Liver (tissue), 9 donors: Measurements from ENCODE around the gene AMBRA1. TPM values are rescaled to one million over a fixed set of nuclear protein-coding genes. Genes with fewer than 3 reads are reported as not detected.

Experiments
- DNase-seq: peaks from one replicate; pipeline ENCODE4 v3.0.0-alpha.2; 2017; ENCODE audit warnings: low spot score
- H3K27ac ChIP-seq, 2 donors: one replicate each; pipeline ENCODE4 v1.7.0; 2013; ENCODE audit warnings: inconsistent platforms in 2 of 2, low read length in 2 of 2, control low read depth in 1 of 2, low read depth in 1 of 2, mild to moderate bottlenecking in 1 of 2
- H3K27me3 ChIP-seq, 4 donors: one replicate each; pipeline versions ENCODE4 v1.6.1 to v1.7.0; 2013; ENCODE audit warnings: low read length in 3 of 4, inconsistent platforms in 1 of 4, mild to moderate bottlenecking in 1 of 4, moderate library complexity in 1 of 4; ENCODE audit not compliant: control insufficient read depth in 4 of 4, insufficient read depth in 4 of 4
- H3K36me3 ChIP-seq, 4 donors: one replicate each; pipeline versions ENCODE4 v1.6.1 to v1.7.0; 2013; ENCODE audit warnings: low read length in 3 of 4, mild to moderate bottlenecking in 3 of 4, low read depth in 1 of 4, moderate library complexity in 1 of 4; ENCODE audit not compliant: control insufficient read depth in 4 of 4, insufficient read depth in 3 of 4
- H3K4me1 ChIP-seq, 4 donors: one replicate each; pipeline versions ENCODE4 v1.6.1 to v1.7.0; 2013; ENCODE audit warnings: low read length in 3 of 4, mild to moderate bottlenecking in 3 of 4, moderate library complexity in 1 of 4; ENCODE audit not compliant: control insufficient read depth in 4 of 4, insufficient read depth in 4 of 4
- H3K4me3 ChIP-seq, 3 donors: one replicate each; pipeline versions ENCODE4 v1.6.1 to v1.7.0; 2013; ENCODE audit warnings: low read length in 3 of 3, control low read depth in 1 of 3, low read depth in 1 of 3, mild to moderate bottlenecking in 1 of 3
- H3K9ac ChIP-seq, 2 donors: one replicate each; pipeline ENCODE4 v1.7.0; 2013; ENCODE audit warnings: low read length in 2 of 2, mild to moderate bottlenecking in 2 of 2, moderate library complexity in 2 of 2, control low read depth in 1 of 2, low read depth in 1 of 2
- H3K9me3 ChIP-seq, 4 donors: one replicate each; pipeline versions ENCODE4 v1.6.1 to v1.7.0; 2013; ENCODE audit warnings: low read length in 3 of 4; ENCODE audit not compliant: control insufficient read depth in 4 of 4
- ATF3 ChIP-seq: IDR thresholded peaks from 2 replicates; pipeline ENCODE4 v1.6.1; 2016; ENCODE audit warnings: antibody characterized with exemption
- EGR1 ChIP-seq, 2 donors: IDR thresholded peaks; 2 replicates each; pipeline ENCODE4 v1.6.1; 2016 to 2018; ENCODE audit warnings: antibody characterized with exemption in 2 of 2, low read depth in 2 of 2
- FOXA1 ChIP-seq: IDR thresholded peaks from 2 replicates; pipeline ENCODE4 v1.6.1; 2016; ENCODE audit warnings: antibody characterized with exemption
- FOXA2 ChIP-seq: IDR thresholded peaks from 2 replicates; pipeline ENCODE4 v1.6.1; 2016; ENCODE audit warnings: antibody characterized with exemption
- GABPA ChIP-seq, 2 donors: IDR thresholded peaks in 1 of 2; conservative IDR thresholded peaks in 1 of 2; 2 replicates each; pipeline ENCODE4 v1.6.1; 2016; ENCODE audit warnings: antibody characterized with exemption in 2 of 2, mild to moderate bottlenecking in 1 of 2, moderate library complexity in 1 of 2
- HNF4A ChIP-seq, 2 donors: conservative IDR thresholded peaks; 2 replicates each; pipeline ENCODE4 v1.6.1; 2016; ENCODE audit warnings: antibody characterized with exemption in 2 of 2, mild to moderate bottlenecking in 2 of 2
- HNF4G ChIP-seq: IDR thresholded peaks from 2 replicates; pipeline ENCODE4 v1.6.1; 2016; ENCODE audit warnings: antibody characterized with exemption
- JUND ChIP-seq, 2 donors: IDR thresholded peaks; 2 replicates each; pipeline ENCODE4 v1.6.1; 2016; ENCODE audit warnings: antibody characterized with exemption in 2 of 2
- MAX ChIP-seq: IDR thresholded peaks from 2 replicates; pipeline ENCODE4 v1.6.1; 2016; ENCODE audit warnings: antibody characterized with exemption
- NR2F2 ChIP-seq: IDR thresholded peaks from 2 replicates; pipeline ENCODE4 v1.6.1; 2016; ENCODE audit warnings: antibody characterized with exemption
- RAD21 ChIP-seq, 2 donors: IDR thresholded peaks; 2 replicates each; pipeline ENCODE4 v1.6.1; 2016; ENCODE audit warnings: antibody characterized with exemption in 2 of 2, mild to moderate bottlenecking in 2 of 2
- SP1 ChIP-seq: IDR thresholded peaks from 2 replicates; pipeline ENCODE4 v1.6.1; 2018; ENCODE audit warnings: antibody characterized with exemption, mild to moderate bottlenecking
- TAF1 ChIP-seq: conservative IDR thresholded peaks from 2 replicates; pipeline ENCODE4 v1.6.1; 2016; ENCODE audit warnings: antibody characterized with exemption, mild to moderate bottlenecking
- YY1 ChIP-seq: IDR thresholded peaks from 2 replicates; pipeline ENCODE4 v1.6.1; 2016; ENCODE audit warnings: antibody characterized with exemption, mild to moderate bottlenecking
- ZBTB33 ChIP-seq: IDR thresholded peaks from 2 replicates; pipeline ENCODE4 v1.6.1; 2016; ENCODE audit warnings: antibody characterized with exemption
- WGBS: extraction: QIAGEN DNeasy Blood & Tissue Kit; methylation state at CpG from one replicate; pipeline ENCODE4 v1.1.7; 2013; 5-methylcytosine and 5-hydroxymethylcytosine counted together
- polyA plus RNA-seq, 2 donors: library from polyadenylated mRNA; stranded (reverse) in 1 of 2; unstranded in 1 of 2; fragments of 200-250 nt in 1 of 2; fragments of >200 nt in 1 of 2; fragmentation: Nextera tagmentation in 1 of 2; extraction: Ambion mirVana in 1 of 2; gene quantifications; one replicate each; pipeline versions ENCODE4 v1.2.1 to v1.2.3, GENCODE V29; 2013 to 2015
- total RNA-seq, 2 donors: library from RNA; depleted of rRNA; stranded (reverse); fragments of >200 nt; gene quantifications; one replicate each; pipeline ENCODE4 v1.2.3, GENCODE V29; 2014
- TF ChIP-seq, protein P1 (sequence below): fragments of 150-350 bp; IDR thresholded peaks from 2 replicates; pipeline ENCODE4 v1.5.1; 2017; ENCODE audit warnings: improper control_type of control experiment, low read depth, low read length; ENCODE audit not compliant: missing input control
- TF ChIP-seq, protein P2 (sequence below): IDR thresholded peaks from 2 replicates; pipeline ENCODE4 v1.6.1; 2016; ENCODE audit warnings: antibody characterized with exemption, mild to moderate bottlenecking
- donor health status: healthy.
- donor health status: healthy.
- donor health status: healthy.
- donor health status: healthy.
- donor health status: healthy.

The AMBRA1 gene
- total and polyA plus RNA-seq, 4 donors, result 3.7 to 25.7 (median 15.1) TPM

DNA sequence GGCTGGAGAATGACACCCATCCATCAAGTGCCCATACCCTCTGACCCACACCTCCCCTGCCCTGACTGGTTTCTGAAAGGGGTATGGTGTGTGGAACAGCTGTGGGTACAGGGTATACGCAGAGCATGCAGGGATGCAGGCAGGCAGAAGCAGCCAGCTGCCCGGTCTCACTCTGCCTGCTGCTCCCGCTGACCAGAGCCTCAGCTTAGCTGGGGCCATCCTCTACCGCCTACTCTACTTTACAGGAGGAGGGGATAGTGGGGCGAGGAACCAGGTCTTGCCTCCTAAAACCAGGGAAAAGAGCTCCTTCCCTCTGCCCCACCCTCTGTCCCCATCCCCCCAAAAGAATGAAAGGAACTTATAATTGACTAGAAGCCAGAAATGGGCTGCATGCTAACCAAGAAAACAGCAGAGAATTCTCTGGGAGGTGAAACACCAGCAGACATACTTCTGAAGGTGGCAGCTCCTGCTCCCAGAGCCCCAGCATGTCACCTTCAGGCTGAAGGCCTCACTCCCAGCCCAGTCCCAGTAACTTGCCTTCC lies 189.3 kb downstream of the AMBRA1 start:
- no peak overlapping the region for H3K27ac ChIP-seq
- peaks cover 7 to 30% (median 17%) of the 10 kb centered on the region in 4 donors for H3K36me3 ChIP-seq
- WGBS, result 96% methylated on average over 5 of the region's 5 CpGs
- TF ChIP-seq JUND (IDR thresholded peaks at IDR 0.05) (no peak), SP1 (no peak), MAX (no peak), NR2F2 (no peak), FOXA1 (no peak), EGR1 (IDR thresholded peaks at IDR 0.05; ENCODE audit: low read depth in 2 of 2) (no peak), RAD21 (IDR thresholded peaks at IDR 0.05) (no peak), HNF4A (conservative IDR thresholded peaks at IDR 0.05) (no peak), ATF3 (no peak), YY1 (no peak), GABPA (IDR thresholded peaks at IDR 0.05 in 1 of 2, conservative IDR thresholded peaks at IDR 0.05 in 1 of 2) (no peak), TAF1 (no peak), ZBTB33 (no peak), HNF4G (no peak), FOXA2 (no peak)
- TF ChIP-seq, protein P1, sequence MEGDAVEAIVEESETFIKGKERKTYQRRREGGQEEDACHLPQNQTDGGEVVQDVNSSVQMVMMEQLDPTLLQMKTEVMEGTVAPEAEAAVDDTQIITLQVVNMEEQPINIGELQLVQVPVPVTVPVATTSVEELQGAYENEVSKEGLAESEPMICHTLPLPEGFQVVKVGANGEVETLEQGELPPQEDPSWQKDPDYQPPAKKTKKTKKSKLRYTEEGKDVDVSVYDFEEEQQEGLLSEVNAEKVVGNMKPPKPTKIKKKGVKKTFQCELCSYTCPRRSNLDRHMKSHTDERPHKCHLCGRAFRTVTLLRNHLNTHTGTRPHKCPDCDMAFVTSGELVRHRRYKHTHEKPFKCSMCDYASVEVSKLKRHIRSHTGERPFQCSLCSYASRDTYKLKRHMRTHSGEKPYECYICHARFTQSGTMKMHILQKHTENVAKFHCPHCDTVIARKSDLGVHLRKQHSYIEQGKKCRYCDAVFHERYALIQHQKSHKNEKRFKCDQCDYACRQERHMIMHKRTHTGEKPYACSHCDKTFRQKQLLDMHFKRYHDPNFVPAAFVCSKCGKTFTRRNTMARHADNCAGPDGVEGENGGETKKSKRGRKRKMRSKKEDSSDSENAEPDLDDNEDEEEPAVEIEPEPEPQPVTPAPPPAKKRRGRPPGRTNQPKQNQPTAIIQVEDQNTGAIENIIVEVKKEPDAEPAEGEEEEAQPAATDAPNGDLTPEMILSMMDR, result no peak
- TF ChIP-seq, protein P2, sequence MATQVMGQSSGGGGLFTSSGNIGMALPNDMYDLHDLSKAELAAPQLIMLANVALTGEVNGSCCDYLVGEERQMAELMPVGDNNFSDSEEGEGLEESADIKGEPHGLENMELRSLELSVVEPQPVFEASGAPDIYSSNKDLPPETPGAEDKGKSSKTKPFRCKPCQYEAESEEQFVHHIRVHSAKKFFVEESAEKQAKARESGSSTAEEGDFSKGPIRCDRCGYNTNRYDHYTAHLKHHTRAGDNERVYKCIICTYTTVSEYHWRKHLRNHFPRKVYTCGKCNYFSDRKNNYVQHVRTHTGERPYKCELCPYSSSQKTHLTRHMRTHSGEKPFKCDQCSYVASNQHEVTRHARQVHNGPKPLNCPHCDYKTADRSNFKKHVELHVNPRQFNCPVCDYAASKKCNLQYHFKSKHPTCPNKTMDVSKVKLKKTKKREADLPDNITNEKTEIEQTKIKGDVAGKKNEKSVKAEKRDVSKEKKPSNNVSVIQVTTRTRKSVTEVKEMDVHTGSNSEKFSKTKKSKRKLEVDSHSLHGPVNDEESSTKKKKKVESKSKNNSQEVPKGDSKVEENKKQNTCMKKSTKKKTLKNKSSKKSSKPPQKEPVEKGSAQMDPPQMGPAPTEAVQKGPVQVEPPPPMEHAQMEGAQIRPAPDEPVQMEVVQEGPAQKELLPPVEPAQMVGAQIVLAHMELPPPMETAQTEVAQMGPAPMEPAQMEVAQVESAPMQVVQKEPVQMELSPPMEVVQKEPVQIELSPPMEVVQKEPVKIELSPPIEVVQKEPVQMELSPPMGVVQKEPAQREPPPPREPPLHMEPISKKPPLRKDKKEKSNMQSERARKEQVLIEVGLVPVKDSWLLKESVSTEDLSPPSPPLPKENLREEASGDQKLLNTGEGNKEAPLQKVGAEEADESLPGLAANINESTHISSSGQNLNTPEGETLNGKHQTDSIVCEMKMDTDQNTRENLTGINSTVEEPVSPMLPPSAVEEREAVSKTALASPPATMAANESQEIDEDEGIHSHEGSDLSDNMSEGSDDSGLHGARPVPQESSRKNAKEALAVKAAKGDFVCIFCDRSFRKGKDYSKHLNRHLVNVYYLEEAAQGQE, result no peak
- no peak overlapping the region for H3K9ac ChIP-seq
- no peak overlapping the region for H3K4me3 ChIP-seq
- H3K27me3 ChIP-seq, result no peaks in the 10 kb centered on the region
- DNase-seq, result no peak
- H3K9me3 ChIP-seq, result no peaks in the 10 kb centered on the region
- no peaks in the 10 kb centered on the region for H3K4me1 ChIP-seq
